ENCODE measurements around the gene ZNF497. TPM values are rescaled to one million over a fixed set of nuclear protein-coding genes. Genes with fewer than 3 reads are reported as not detected.
"Not testable (repeated sequence)": the region's sequence is repeated elsewhere in the genome, so short reads cannot be mapped to it uniquely, and the experiment has no call there.

ZNF497 gene
- total RNA-seq, 1 donor from 2014 or later: 1.4 TPM

DNA sequence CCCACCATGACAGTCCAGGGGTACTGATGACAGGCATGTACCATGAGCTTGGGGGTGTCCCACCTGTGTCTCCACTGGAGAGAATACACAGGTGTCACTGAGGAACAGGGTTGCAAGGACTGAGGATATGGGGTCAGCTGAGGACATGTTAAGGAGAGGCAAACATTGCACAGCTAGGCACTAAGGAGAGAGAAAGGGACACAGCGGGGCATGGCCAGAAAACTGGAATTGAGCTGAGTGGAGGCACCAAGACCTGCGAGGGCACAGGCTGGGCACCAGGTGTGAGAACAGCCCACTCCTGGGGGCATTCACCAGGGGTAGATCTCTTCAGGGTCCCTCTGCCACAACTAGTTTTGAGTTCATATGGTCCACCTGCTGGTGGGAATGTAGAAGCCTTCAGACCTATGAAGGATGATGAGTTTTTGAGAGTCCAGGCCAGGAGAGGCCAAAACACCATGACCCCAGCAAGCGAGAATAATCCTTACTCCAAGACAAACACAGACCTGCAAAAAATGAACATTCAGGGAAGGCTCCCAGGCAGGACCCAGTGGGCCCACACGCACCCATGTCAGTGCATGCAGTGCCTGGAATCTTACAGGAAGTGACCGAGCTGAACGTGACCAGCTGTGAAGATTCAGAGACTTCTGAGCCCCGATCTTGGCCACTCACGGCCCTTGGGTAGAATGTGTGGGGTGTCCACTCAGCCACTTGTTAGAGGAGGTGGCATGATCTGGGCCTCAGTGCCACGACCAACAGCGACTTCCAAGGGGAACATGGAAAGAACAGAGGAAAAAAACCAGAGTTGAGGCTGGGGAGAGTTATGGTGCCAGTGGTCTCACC is 44.5 kb upstream of the ZNF497 start:
- DNase-seq: no peak
- intact Hi-C loops (cut with DNase I): no loop called here

GRCh38 chr19:58403920-58404478 is 41.4 kb upstream of the ZNF497 start:
- H3K36me3 ChIP-seq; ATAC-seq; DNase-seq; H3K27me3 ChIP-seq; H3K27ac ChIP-seq; H3K9me3 ChIP-seq; H3K4me3 ChIP-seq; intact Hi-C loops (cut with DNase I): not testable (repeated sequence)
- H3K4me1 ChIP-seq: peaks cover 26% of the 10 kb centered on the region

More for the DNA sequence above, 44.5 kb upstream of the ZNF497 start:
- peaks cover 22% of the 10 kb centered on the region for H3K4me1 ChIP-seq
- no peaks in the 10 kb centered on the region for H3K9me3 ChIP-seq
- H3K27ac ChIP-seq: peak overlapping the region; percentile 88
- H3K27me3 ChIP-seq: no peaks in the 10 kb centered on the region
- TF ChIP-seq, protein P1, sequence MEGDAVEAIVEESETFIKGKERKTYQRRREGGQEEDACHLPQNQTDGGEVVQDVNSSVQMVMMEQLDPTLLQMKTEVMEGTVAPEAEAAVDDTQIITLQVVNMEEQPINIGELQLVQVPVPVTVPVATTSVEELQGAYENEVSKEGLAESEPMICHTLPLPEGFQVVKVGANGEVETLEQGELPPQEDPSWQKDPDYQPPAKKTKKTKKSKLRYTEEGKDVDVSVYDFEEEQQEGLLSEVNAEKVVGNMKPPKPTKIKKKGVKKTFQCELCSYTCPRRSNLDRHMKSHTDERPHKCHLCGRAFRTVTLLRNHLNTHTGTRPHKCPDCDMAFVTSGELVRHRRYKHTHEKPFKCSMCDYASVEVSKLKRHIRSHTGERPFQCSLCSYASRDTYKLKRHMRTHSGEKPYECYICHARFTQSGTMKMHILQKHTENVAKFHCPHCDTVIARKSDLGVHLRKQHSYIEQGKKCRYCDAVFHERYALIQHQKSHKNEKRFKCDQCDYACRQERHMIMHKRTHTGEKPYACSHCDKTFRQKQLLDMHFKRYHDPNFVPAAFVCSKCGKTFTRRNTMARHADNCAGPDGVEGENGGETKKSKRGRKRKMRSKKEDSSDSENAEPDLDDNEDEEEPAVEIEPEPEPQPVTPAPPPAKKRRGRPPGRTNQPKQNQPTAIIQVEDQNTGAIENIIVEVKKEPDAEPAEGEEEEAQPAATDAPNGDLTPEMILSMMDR (IDR thresholded peaks at IDR 0.05): peak; percentile 14
- no peaks in the 10 kb centered on the region for H3K36me3 ChIP-seq
- peak overlapping the region; percentile 97 for H3K4me3 ChIP-seq
- ATAC-seq: no peak

DNA sequence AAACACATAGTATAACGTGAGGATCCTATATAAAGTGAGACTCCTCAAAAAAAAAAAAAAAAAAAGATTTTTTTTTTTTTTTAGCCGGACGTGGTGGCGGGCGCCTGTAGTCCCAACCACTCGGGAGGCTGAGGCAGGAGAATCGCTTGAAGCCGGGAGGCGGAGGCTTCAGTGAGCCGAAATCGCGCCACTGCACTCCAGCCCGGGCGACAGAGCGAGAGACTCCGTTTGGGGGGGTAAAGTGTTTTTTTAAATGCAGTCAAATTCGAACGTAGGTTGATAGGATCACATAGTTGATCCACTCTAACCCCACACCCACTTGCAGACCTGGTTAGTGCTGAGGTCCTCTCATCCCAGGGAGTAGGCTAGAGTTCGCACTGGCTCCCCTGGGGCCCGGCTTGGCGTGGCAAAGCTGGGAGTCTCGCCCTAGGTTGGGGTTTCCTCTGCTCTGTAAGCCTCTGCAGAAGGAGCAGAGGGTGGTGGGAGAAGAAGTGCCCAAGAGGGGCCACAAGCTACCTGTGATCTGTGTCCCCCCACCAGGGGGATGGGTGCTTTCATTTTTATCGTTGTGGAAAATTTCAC is 39.4 kb upstream of the ZNF497 start:
- DNase-seq: no peak
- intact Hi-C loops (cut with DNase I): no loop called here
- Histone ChIP-seq H3K4me3 (peak overlapping the region; percentile 59), H3K4me1 (peaks cover 16% of the 10 kb centered on the region), H3K9me3 (no peaks in the 10 kb centered on the region), H3K27ac (peak overlapping the region; percentile 81), H3K27me3 (peaks cover 7% of the 10 kb centered on the region), H3K36me3 (no peaks in the 10 kb centered on the region)
- no peak for ATAC-seq
- TF ChIP-seq, protein P1 (IDR thresholded peaks at IDR 0.05): no peak

GRCh38 chr19:58400916-58401839 is 38.6 kb upstream of the ZNF497 start:
- Histone ChIP-seq H3K4me3 (peak overlapping the region; percentile 59), H3K36me3 (no peaks in the 10 kb centered on the region), H3K9me3 (no peaks in the 10 kb centered on the region), H3K27ac (peak overlapping the region; percentile 81), H3K27me3 (peaks cover 11% of the 10 kb centered on the region), H3K4me1 (peaks cover 15% of the 10 kb centered on the region)
- ATAC-seq (peak; percentile 98), DNase-seq (peak; percentile 100)
- TF ChIP-seq, protein P1 (IDR thresholded peaks at IDR 0.05): no peak
- intact Hi-C loops (cut with DNase I): no loop called here

DNA sequence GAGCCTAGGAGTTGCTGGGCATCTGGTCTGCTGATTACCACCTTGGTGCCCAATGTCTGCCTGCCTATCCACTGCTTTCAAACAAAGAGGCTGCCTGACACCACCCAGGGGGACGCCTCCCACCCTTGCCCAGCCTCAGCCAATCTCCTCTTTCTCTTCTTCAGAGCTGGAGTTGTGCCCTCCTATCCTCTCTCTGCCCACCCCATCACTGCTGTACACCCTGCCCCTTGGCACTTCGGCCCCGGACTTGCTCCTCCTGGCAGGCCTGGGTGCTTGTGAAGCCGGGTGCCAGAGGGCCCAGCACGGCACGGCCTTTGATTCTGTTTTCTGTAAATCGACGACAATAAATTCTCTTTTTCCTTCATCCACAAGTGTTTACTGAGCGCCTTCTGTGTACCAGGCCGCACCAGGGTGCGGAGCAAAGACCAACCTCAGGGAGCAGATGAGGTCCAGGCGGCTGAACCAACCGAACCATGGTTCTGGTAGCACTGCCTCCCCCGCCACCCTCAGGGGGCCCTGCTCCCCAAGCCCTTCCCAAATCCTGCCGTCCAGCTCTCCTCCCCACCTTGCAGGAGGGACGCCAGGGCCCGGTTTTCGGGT is 37.9 kb upstream of the ZNF497 start:
- intact Hi-C loops (cut with DNase I): no loop called here
- DNase-seq: peak; percentile 75
- no peak overlapping the region for H3K27ac ChIP-seq

More for the DNA sequence above, 37.9 kb upstream of the ZNF497 start:
- peaks cover 19% of the 10 kb centered on the region for H3K4me1 ChIP-seq
- H3K4me3 ChIP-seq: peak overlapping the region; percentile 59
- peaks cover 11% of the 10 kb centered on the region for H3K27me3 ChIP-seq
- TF ChIP-seq, protein P1 (IDR thresholded peaks at IDR 0.05): no peak
- H3K36me3 ChIP-seq: no peaks in the 10 kb centered on the region
- no peaks in the 10 kb centered on the region for H3K9me3 ChIP-seq
- no peak for ATAC-seq

All from upper lobe of right lung (tissue), 1 donor.